ENCODE data around the gene CLN3. TPM values are rescaled to one million over a fixed set of nuclear protein-coding genes. Genes with fewer than 3 reads are reported as not detected.

CLN3 gene
- total and polyA plus RNA-seq, 9 of the 15 experiments (the other 6 are each of a cell fraction or from before 2014, with no cell fraction given), result 2.5 to 27.1 (median 11.6) TPM

DNA sequence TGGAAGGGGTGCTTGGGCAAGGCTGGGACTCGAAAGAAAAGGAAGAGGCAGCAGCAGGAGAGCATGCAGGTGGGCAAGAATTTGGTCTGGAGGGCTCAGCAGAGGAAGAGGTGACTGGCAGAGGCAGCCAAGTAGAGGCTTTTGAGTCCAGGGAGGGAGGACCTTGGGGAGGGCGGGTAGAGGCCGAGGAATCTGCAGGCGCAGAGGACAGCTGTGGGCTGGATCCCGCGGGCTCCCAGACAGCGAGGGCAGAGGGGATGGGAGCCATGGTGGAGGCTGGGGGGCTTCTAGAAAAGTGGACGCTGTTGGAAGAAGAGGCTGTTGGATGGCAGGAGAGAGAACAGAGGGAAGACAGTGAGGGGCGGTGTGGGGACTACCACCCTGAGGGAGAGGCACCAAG lies 5.5 kb upstream of the CLN3 start (continued):
- TF ChIP-seq, protein P1, sequence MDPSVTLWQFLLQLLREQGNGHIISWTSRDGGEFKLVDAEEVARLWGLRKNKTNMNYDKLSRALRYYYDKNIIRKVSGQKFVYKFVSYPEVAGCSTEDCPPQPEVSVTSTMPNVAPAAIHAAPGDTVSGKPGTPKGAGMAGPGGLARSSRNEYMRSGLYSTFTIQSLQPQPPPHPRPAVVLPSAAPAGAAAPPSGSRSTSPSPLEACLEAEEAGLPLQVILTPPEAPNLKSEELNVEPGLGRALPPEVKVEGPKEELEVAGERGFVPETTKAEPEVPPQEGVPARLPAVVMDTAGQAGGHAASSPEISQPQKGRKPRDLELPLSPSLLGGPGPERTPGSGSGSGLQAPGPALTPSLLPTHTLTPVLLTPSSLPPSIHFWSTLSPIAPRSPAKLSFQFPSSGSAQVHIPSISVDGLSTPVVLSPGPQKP (CRISPR knock-in tag; IDR thresholded peaks at IDR 0.05), result no peak
- no peak for TF ChIP-seq SMARCC2 (IDR thresholded peaks at IDR 0.05; ENCODE audit: low read depth)
- TF ChIP-seq DIDO1 (tag; IDR thresholded peaks at IDR 0.05; ENCODE audit: low read depth), result no peak
- no peak for TF ChIP-seq FOXJ2 (tag; IDR thresholded peaks at IDR 0.05)

DNA sequence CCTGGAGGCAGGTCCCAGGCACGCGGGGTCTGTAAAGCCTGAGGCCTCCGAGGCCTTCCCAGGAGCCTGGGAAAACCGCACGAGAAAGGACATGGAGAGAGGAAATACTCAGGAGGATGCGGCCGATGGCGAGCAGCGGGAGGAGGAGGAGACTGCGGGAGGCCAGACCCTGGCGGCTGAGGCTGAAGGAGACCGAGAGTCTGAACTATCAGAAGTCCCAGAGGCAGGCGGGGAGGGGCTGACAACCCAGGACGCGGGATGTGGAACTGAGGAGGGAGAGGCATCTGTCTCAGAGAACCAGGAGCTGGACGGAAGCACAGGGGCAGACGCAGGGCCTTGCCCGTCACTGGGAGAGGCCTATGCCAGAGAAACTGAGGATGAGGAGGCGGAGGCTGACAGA lies 5.0 kb upstream of the CLN3 start:
- Histone ChIP-seq H3K4me2 (ENCODE audit: insufficient read depth, low read length) (no peak overlapping the region), H3K9ac (ENCODE audit: insufficient read depth in 1 of 2, low read depth in 2 of 2, low read length in 2 of 2) (peak overlapping the region in 1 of 2 experiments; percentile 74; a peak in 2 of 4 replicates), H3K36me3 (ENCODE audit: control insufficient read depth, insufficient read depth, low read length) (no peaks in the 10 kb centered on the region), H3K27me3 (ENCODE audit: control insufficient read depth in 2 of 2, insufficient read depth in 2 of 2, low read length in 2 of 2) (peaks cover 0 to 8% of the 10 kb centered on the region in 2 experiments; a peak in 1 of 5 replicates), H2AFZ (ENCODE audit: low read depth, low read length) (no peak overlapping the region), H3K4me1 (replicated peaks in 1 of 2; ENCODE audit: control insufficient read depth in 2 of 2, insufficient read depth in 2 of 2, low read length in 2 of 2) (peaks cover 13 to 52% of the 10 kb centered on the region in 2 experiments), H3K9me1 (ENCODE audit: control insufficient read depth, insufficient read depth, low read length) (no peaks in the 10 kb centered on the region), H3K4me3 (no peak overlapping the region), H3K79me2 (ENCODE audit: control insufficient read depth, insufficient read depth, low read length) (no peaks in the 10 kb centered on the region; the same call in 2 of the 3 replicates), H3K27ac (ENCODE audit: extremely low read depth, low read depth, low read length) (no peak overlapping the region), H4K20me1 (replicated peaks; ENCODE audit: control insufficient read depth, insufficient read depth, low read length) (no peaks in the 10 kb centered on the region), H3K9me3 (replicated peaks; ENCODE audit: control insufficient read depth, insufficient read depth, low read depth, low read length) (no peaks in the 10 kb centered on the region)
- ChIA-PET CTCF (ENCODE audit: low intra/inter-chr PET ratio) (no interaction called here), POLR2A (no interaction called here)
- FAIRE-seq, result no peak
- in situ Hi-C loops (cut with MboI), result loop anchor here (25.0 kb wide), 1 partner anchor 1715 kb away; no protein-coding TSS in a partner anchor
- no peak for DNase-seq (ENCODE audit: extremely low read depth in 1 of 4, low spot score in 3 of 4)
- TF ChIP-seq PBX2 (CRISPR knock-in tag; IDR thresholded peaks at IDR 0.05; ENCODE audit: low read depth) (no peak), PBX2 (tag; conservative IDR thresholded peaks at IDR 0.05; ENCODE audit: low read depth) (no peak)
- TF ChIP-seq, protein P2, sequence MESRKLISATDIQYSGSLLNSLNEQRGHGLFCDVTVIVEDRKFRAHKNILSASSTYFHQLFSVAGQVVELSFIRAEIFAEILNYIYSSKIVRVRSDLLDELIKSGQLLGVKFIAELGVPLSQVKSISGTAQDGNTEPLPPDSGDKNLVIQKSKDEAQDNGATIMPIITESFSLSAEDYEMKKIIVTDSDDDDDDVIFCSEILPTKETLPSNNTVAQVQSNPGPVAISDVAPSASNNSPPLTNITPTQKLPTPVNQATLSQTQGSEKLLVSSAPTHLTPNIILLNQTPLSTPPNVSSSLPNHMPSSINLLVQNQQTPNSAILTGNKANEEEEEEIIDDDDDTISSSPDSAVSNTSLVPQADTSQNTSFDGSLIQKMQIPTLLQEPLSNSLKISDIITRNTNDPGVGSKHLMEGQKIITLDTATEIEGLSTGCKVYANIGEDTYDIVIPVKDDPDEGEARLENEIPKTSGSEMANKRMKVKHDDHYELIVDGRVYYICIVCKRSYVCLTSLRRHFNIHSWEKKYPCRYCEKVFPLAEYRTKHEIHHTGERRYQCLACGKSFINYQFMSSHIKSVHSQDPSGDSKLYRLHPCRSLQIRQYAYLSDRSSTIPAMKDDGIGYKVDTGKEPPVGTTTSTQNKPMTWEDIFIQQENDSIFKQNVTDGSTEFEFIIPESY (CRISPR knock-in tag; IDR thresholded peaks at IDR 0.05), result peak; percentile 47; the same call in 1 of the 2 replicates
- no peak for ATAC-seq
- WGBS (ENCODE audit: insufficient coverage, low coverage, missing lambda C conversion rate), result 61% methylated on average over 18 of the region's 19 CpGs
- intact Hi-C loops (cut with micrococcal nuclease), result no loop called here
- BruUV-seq (replicated peaks), result no TSS peak
